GM23338 (cell line): ENCODE measurements around the gene CNPY1. TPM values are rescaled to one million over a fixed set of nuclear protein-coding genes. Genes with fewer than 3 reads are reported as not detected.

Experiments used
- ATAC-seq: fragments of 200-7000 bp; cut with Tn5 transposase; 3 replicates; pipeline ENCODE4 v1.9.1; 2020
- DNase-seq: peaks from one replicate; pipeline ENCODE4 v3.0.0-alpha.2; 2015; ENCODE audit warnings: low spot score
- H2AFZ ChIP-seq: fragments of 200-600 bp; sonication (generic); 2 replicates; pipeline ENCODE4 v1.8.0; 2016; ENCODE audit warnings: antibody characterized with exemption, mild to moderate bottlenecking, moderate library complexity
- H3F3A ChIP-seq: fragments of 200-600 bp; sonication (generic); replicated peaks from 2 replicates; pipeline ENCODE4 v1.8.0; 2017; ENCODE audit warnings: antibody characterized with exemption, mixed run types, low read depth
- H3K27ac ChIP-seq: fragments of 200-600 bp; sonication (generic); 2 replicates; pipeline ENCODE4 v1.6.1; 2016; ENCODE audit warnings: low read depth
- H3K27me3 ChIP-seq: fragments of 200-600 bp; sonication (generic); 2 replicates; pipeline ENCODE4 v1.8.0; 2016; ENCODE audit warnings: mild to moderate bottlenecking, mixed run types, moderate library complexity; ENCODE audit not compliant: insufficient read depth
- H3K36me3 ChIP-seq: fragments of 200-600 bp; sonication (generic); 2 replicates; pipeline ENCODE4 v1.8.0; 2016; ENCODE audit warnings: mild to moderate bottlenecking; ENCODE audit not compliant: insufficient read depth
- H3K4me1 ChIP-seq: fragments of 200-600 bp; sonication (generic); 2 replicates; pipeline ENCODE4 v1.8.0; 2016; ENCODE audit warnings: mild to moderate bottlenecking, moderate library complexity; ENCODE audit not compliant: insufficient read depth
- H3K4me2 ChIP-seq: fragments of 200-600 bp; sonication (generic); 2 replicates; pipeline ENCODE4 v1.7.1; 2017; ENCODE audit warnings: mixed run types
- H3K4me3 ChIP-seq: fragments of 200-600 bp; sonication (generic); 2 replicates; pipeline ENCODE4 v1.6.1; 2016; ENCODE audit warnings: mixed run types
- H3K79me2 ChIP-seq: fragments of 200-600 bp; sonication (generic); replicated peaks from 2 replicates; pipeline ENCODE4 v1.8.0; 2017; ENCODE audit warnings: mild to moderate bottlenecking; ENCODE audit not compliant: insufficient read depth
- H3K9me2 ChIP-seq: fragments of 200-600 bp; sonication (generic); 2 replicates; pipeline ENCODE4 v1.8.0; 2017; ENCODE audit not compliant: insufficient read depth
- H4K20me1 ChIP-seq: fragments of 200-600 bp; sonication (generic); replicated peaks from 2 replicates; pipeline ENCODE4 v1.8.0; 2017; ENCODE audit warnings: mild to moderate bottlenecking; ENCODE audit not compliant: insufficient read depth
- H3K27ac Mint-ChIP-seq: 2 replicates; pipeline ENCODE4 v1.8.0; 2020; ENCODE audit warnings: inconsistent platforms, mild to moderate bottlenecking, moderate library complexity, mixed read lengths
- H3K27me3 Mint-ChIP-seq: 3 replicates; pipeline ENCODE4 v1.8.0; 2022; ENCODE audit warnings: low read depth, mild to moderate bottlenecking, moderate library complexity, mixed read lengths, inconsistent platforms; ENCODE audit not compliant: insufficient read depth, poor library complexity
- H3K36me3 Mint-ChIP-seq: 3 replicates; pipeline ENCODE4 v1.8.0; 2021; ENCODE audit warnings: low read depth, mild to moderate bottlenecking, inconsistent platforms, moderate library complexity, mixed read lengths
- H3K4me1 Mint-ChIP-seq: 3 replicates; pipeline ENCODE4 v1.8.0; 2020; ENCODE audit warnings: mild to moderate bottlenecking, inconsistent platforms, mixed read lengths
- H3K4me3 Mint-ChIP-seq: 3 replicates; pipeline ENCODE4 v1.8.0; 2021; ENCODE audit warnings: moderate library complexity, mild to moderate bottlenecking, inconsistent platforms, mixed read lengths
- H3K9me3 Mint-ChIP-seq: 3 replicates; pipeline ENCODE4 v1.8.0; 2020; ENCODE audit warnings: moderate library complexity, mild to moderate bottlenecking, inconsistent platforms, mixed read lengths
- EZH2 ChIP-seq: fragments of 200-600 bp; sonication (generic); IDR thresholded peaks from one replicate; pipeline ENCODE4 v1.8.0; 2017; ENCODE audit warnings: antibody characterized with exemption, mild to moderate bottlenecking, low read depth; ENCODE audit not compliant: unreplicated experiment
- EZH2phosphoT487 ChIP-seq: fragments of 200-600 bp; sonication (generic); IDR thresholded peaks from one replicate; pipeline ENCODE4 v1.8.1; 2018; ENCODE audit warnings: antibody characterized with exemption; ENCODE audit not compliant: unreplicated experiment
- ZNF462 ChIP-seq: fragments of 250-450 bp; sonication (Bioruptor Pico); IDR thresholded peaks from 2 replicates; pipeline ENCODE4 v1.5.0; 2020; ENCODE audit warnings: mild to moderate bottlenecking, moderate library complexity
- polyA plus RNA-seq: library from polyadenylated mRNA; unstranded; fragments of >200 nt; fragmentation: Nextera tagmentation; extraction: Ambion mirVana; gene quantifications from 2 replicates; pipeline ENCODE4 v1.2.1, GENCODE V29; 2016
- total RNA-seq: library from RNA; depleted of rRNA; stranded (reverse); fragments of >200 nt; shearing (Covaris generic); gene quantifications from 2 replicates; pipeline ENCODE4 v1.2.3, GENCODE V29; 2014
- TF ChIP-seq, protein P1 (sequence below): IDR thresholded peaks from one replicate; pipeline ENCODE4 v1.6.1; 2018; ENCODE audit warnings: antibody characterized with exemption; ENCODE audit not compliant: unreplicated experiment

Gene CNPY1
- total and polyA plus RNA-seq, 2 experiments from 2014 or later = not detected

DNA sequence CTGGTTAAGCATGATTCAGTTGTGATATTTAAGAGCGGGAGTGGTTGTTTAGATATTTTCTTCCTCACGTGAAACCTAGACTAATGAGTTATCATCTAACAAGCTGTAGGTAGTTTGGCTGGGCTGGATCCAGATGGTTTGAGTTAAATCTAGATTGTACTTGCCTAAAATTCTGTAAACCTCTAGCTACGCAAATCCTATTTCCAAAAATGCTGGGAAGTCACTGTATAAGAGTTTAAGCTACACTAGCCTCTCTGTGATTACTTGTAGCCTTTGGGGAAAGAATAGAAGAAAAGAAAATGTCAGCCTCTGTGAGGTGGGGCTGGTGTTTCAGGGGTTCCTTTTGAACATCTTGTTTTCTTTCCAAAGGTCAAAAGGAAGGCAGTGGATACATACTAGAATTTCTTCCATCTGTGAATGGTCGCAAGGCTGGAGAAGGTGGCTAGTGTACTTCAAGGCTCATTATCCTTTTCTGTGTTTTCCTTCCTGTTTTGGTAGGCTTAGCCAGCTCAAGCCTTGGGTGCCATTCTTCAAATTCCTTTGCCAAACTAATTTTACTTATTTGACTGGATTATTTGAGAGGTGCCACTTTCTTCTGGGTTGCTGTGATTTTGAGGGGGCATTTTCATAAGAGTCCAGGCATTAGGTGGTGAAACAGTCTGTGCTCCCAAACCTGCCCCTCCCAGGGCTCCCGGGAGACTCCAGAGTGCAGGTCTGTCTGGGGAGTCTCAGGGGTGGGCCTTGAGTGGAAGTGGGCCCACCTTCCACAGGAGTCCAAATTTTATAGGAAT, 93.7 kb downstream of the CNPY1 start:
- no peak overlapping the region for H3K27ac ChIP-seq
- H3K79me2 ChIP-seq = no peaks in the 10 kb centered on the region
- H4K20me1 ChIP-seq = peaks cover 32% of the 10 kb centered on the region
- H3K27me3 ChIP-seq = peaks cover 97% of the 10 kb centered on the region
- Mint-ChIP-seq H3K27ac (no peak overlapping the region), H3K4me3 (no peak overlapping the region; the same call in 2 of the 3 replicates), H3K4me1 (peaks cover 29% of the 10 kb centered on the region), H3K27me3 (peaks cover 98% of the 10 kb centered on the region), H3K36me3 (no peaks in the 10 kb centered on the region), H3K9me3 (peaks cover 13% of the 10 kb centered on the region)
- no peaks in the 10 kb centered on the region for H3K9me2 ChIP-seq
- peaks cover 51% of the 10 kb centered on the region for H3K4me1 ChIP-seq
- H2AFZ ChIP-seq = no peak overlapping the region
- DNase-seq = no peak
- no peaks in the 10 kb centered on the region for H3K36me3 ChIP-seq
- peak; percentile 80 for TF ChIP-seq EZH2phosphoT487
- TF ChIP-seq EZH2 = peak; percentile 78
- TF ChIP-seq, protein P1, sequence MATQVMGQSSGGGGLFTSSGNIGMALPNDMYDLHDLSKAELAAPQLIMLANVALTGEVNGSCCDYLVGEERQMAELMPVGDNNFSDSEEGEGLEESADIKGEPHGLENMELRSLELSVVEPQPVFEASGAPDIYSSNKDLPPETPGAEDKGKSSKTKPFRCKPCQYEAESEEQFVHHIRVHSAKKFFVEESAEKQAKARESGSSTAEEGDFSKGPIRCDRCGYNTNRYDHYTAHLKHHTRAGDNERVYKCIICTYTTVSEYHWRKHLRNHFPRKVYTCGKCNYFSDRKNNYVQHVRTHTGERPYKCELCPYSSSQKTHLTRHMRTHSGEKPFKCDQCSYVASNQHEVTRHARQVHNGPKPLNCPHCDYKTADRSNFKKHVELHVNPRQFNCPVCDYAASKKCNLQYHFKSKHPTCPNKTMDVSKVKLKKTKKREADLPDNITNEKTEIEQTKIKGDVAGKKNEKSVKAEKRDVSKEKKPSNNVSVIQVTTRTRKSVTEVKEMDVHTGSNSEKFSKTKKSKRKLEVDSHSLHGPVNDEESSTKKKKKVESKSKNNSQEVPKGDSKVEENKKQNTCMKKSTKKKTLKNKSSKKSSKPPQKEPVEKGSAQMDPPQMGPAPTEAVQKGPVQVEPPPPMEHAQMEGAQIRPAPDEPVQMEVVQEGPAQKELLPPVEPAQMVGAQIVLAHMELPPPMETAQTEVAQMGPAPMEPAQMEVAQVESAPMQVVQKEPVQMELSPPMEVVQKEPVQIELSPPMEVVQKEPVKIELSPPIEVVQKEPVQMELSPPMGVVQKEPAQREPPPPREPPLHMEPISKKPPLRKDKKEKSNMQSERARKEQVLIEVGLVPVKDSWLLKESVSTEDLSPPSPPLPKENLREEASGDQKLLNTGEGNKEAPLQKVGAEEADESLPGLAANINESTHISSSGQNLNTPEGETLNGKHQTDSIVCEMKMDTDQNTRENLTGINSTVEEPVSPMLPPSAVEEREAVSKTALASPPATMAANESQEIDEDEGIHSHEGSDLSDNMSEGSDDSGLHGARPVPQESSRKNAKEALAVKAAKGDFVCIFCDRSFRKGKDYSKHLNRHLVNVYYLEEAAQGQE = no peak
- no peak for TF ChIP-seq ZNF462 (CRISPR knock-in tag)
- peaks cover 30% of the 10 kb centered on the region for H3F3A ChIP-seq
- no peak overlapping the region for H3K4me2 ChIP-seq
- ATAC-seq = no peak
- no peak overlapping the region for H3K4me3 ChIP-seq
